Endothelial cell of umbilical vein (primary cell): ENCODE data around the gene CDK5. TPM values are rescaled to one million over a fixed set of nuclear protein-coding genes. Genes with fewer than 3 reads are reported as not detected.

ENCODE experiments used
- BruUV-seq: library from RNA; stranded (reverse); fragments of 400-500 nt; replicated peaks from 2 replicates; lab custom pipeline; 2021; lab: Mats Ljungman, UMichigan
- CTCF ChIA-PET: fragments of 300-600, 350-600 bp; sonication (Branson Sonifier 250); formaldehyde crosslinking; loops from one replicate; lab custom pipeline; 2021; ENCODE audit warnings: antibody characterized with exemption, inconsistent platforms; lab: Charles Lee
- POLR2A ChIA-PET: fragments of 300-600, 350-600 bp; sonication (Branson Sonifier 250); formaldehyde crosslinking; loops from one replicate; lab custom pipeline; 2021; ENCODE audit warnings: antibody characterized with exemption, inconsistent platforms; lab: Charles Lee
- DNase-seq: peaks from one replicate; pipeline ENCODE4 v3.0.0-alpha.2; 2011; ENCODE audit warnings: low read depth, low spot score
- FAIRE-seq: peaks from 2 replicates; lab custom pipeline; 2011; peaks lifted over from hg19 to GRCh38; lab: Jason Lieb, UNC
- H2AFZ ChIP-seq: 2 replicates; pipeline ENCODE4 v1.6.0; 2012; ENCODE audit warnings: low read depth, low read length, control low read depth, inconsistent platforms
- H3K27ac ChIP-seq: 2 replicates; pipeline ENCODE4 v1.5.1; 2011; ENCODE audit warnings: low read depth, mild to moderate bottlenecking, control low read depth, low read length, moderate library complexity; ENCODE audit not compliant: insufficient read depth
- H3K27me3 ChIP-seq, 2 experiments: 2 replicates each; pipeline versions ENCODE4 v1.6.0 to v1.6.1; 2011; ENCODE audit warnings: low read length in 2 of 2, mixed read lengths in 1 of 2; ENCODE audit not compliant: control insufficient read depth in 2 of 2, insufficient read depth in 2 of 2
- H3K36me3 ChIP-seq, 2 experiments: 2 replicates in 1 of 2; 3 replicates in 1 of 2; pipeline ENCODE4 v1.5.1; 2011; ENCODE audit warnings: low read length in 2 of 2, mild to moderate bottlenecking in 1 of 2, moderate library complexity in 1 of 2; ENCODE audit not compliant: control insufficient read depth in 2 of 2, insufficient read depth in 2 of 2; ENCODE audit errors: extremely low read depth in 1 of 2
- H3K4me1 ChIP-seq: 3 replicates; pipeline ENCODE4 v1.5.1; 2011; ENCODE audit warnings: mild to moderate bottlenecking, low read length; ENCODE audit not compliant: control insufficient read depth, insufficient read depth; ENCODE audit errors: extremely low read depth
- H3K4me2 ChIP-seq: 2 replicates; pipeline ENCODE4 v1.6.1; 2011; ENCODE audit warnings: low read length, control low read depth, mixed read lengths; ENCODE audit not compliant: insufficient read depth
- H3K4me3 ChIP-seq, 3 experiments: fragments of 200-600 bp in 1 of 3; sonication (generic), shearing (Covaris generic) in 1 of 3; replicated peaks in 1 of 3; 2 replicates each; pipeline ENCODE4 v1.5.1; 2011 to 2016; ENCODE audit warnings: control low read depth in 3 of 3, low read length in 3 of 3, mild to moderate bottlenecking in 2 of 3, inconsistent platforms in 1 of 3, low read depth in 1 of 3, moderate library complexity in 1 of 3; ENCODE audit not compliant: insufficient read depth in 1 of 3
- H3K79me2 ChIP-seq: 2 replicates; pipeline ENCODE4 v1.6.0; 2012; ENCODE audit warnings: low read length, inconsistent platforms; ENCODE audit not compliant: control insufficient read depth, insufficient read depth
- H3K9ac ChIP-seq: replicated peaks from 2 replicates; pipeline ENCODE3; 2011; ENCODE audit warnings: low read length, control low read depth; ENCODE audit not compliant: insufficient read depth; ENCODE audit errors: extremely low read depth
- H3K9me1 ChIP-seq: replicated peaks from 3 replicates; pipeline ENCODE4 v1.6.0; 2011; ENCODE audit warnings: mild to moderate bottlenecking, low read length; ENCODE audit not compliant: control insufficient read depth, insufficient read depth; ENCODE audit errors: extremely low read depth
- H3K9me3 ChIP-seq: replicated peaks from 2 replicates; pipeline ENCODE4 v1.5.1; 2012; ENCODE audit warnings: low read length, inconsistent platforms; ENCODE audit not compliant: control insufficient read depth, insufficient read depth
- H4K20me1 ChIP-seq: replicated peaks from 2 replicates; pipeline ENCODE3; 2011; ENCODE audit warnings: mild to moderate bottlenecking, low read length; ENCODE audit not compliant: control insufficient read depth, insufficient read depth; ENCODE audit errors: extremely low read depth
- CTCF ChIP-seq, 2 donors: IDR thresholded peaks; 1 replicate in 1 of 2; 2 replicates in 1 of 2; pipeline ENCODE4 v1.5.1; 2011; ENCODE audit warnings: low read length in 2 of 2, mild to moderate bottlenecking in 2 of 2, moderate library complexity in 2 of 2, control low read depth in 1 of 2, inconsistent platforms in 1 of 2, low read depth in 1 of 2; ENCODE audit not compliant: insufficient read depth in 1 of 2; ENCODE audit errors: extremely low read depth in 1 of 2
- EZH2 ChIP-seq: IDR thresholded peaks from 2 replicates; pipeline ENCODE4 v1.6.1; 2012; ENCODE audit warnings: borderline replicate concordance, low read depth, mild to moderate bottlenecking, moderate library complexity, low read length, inconsistent platforms; ENCODE audit not compliant: severe bottlenecking
- FOS ChIP-seq: IDR thresholded peaks from 2 replicates; pipeline ENCODE4 v1.6.1; 2011; ENCODE audit warnings: mild to moderate bottlenecking, low read length, moderate library complexity, borderline replicate concordance; ENCODE audit not compliant: insufficient read depth
- GATA2 ChIP-seq: IDR thresholded peaks from 2 replicates; pipeline ENCODE4 v1.7.0; 2011; ENCODE audit warnings: low read depth, mild to moderate bottlenecking, moderate library complexity, mixed read lengths, low read length; ENCODE audit not compliant: insufficient read length, insufficient read depth
- JUN ChIP-seq: IDR thresholded peaks from 2 replicates; pipeline ENCODE4 v1.6.1; 2011; ENCODE audit warnings: borderline replicate concordance, low read depth; ENCODE audit not compliant: insufficient read length, insufficient read depth
- MAX ChIP-seq: IDR thresholded peaks from 2 replicates; pipeline ENCODE4 v1.6.1; 2011; ENCODE audit not compliant: insufficient read depth, insufficient read length
- MYC ChIP-seq: IDR thresholded peaks from one replicate; pipeline ENCODE4 v1.6.1; 2011; ENCODE audit warnings: mild to moderate bottlenecking, low read depth, low read length
- POLR2A ChIP-seq: IDR thresholded peaks from 2 replicates; pipeline ENCODE4 v1.6.1; 2012; ENCODE audit warnings: low read depth, mild to moderate bottlenecking, control low read depth, low read length
- POLR2AphosphoS5 ChIP-seq: IDR thresholded peaks from 2 replicates; pipeline ENCODE4 v1.6.1; 2012; ENCODE audit warnings: low read depth, mild to moderate bottlenecking, control low read depth, low read length, moderate library complexity; ENCODE audit not compliant: insufficient read depth
- dilution Hi-C: fragments of 300-500 bp; cut with MboI; formaldehyde crosslinking; loops from one replicate; pipeline ENCODE4 v1.15.0; 2019; ENCODE audit warnings: low sequenced_read_pairs; ENCODE audit not compliant: extremely low pct_ligation_motif_present
- intact Hi-C: fragments of 100-400 bp; cut with micrococcal nuclease; formaldehyde crosslinking; loops from one replicate; pipeline ENCODE4 v1.10.0; 2022
- polyA plus RNA-seq, 4 experiments: library from polyadenylated mRNA; depleted of rRNA in 3 of 4; stranded (reverse) in 3 of 4; unstranded in 1 of 4; fragments of >200 nt; gene quantifications; 2 replicates each; pipeline versions ENCODE4 v1.2.1 to v1.2.3, GENCODE V29; 2011 to 2012; ENCODE audit warnings: missing spikeins in 1 of 4
- total RNA-seq: library from RNA; stranded (reverse); gene quantifications from 2 replicates; pipeline ENCODE4 v1.2.3, GENCODE V29; 2021

CDK5 gene
- total and polyA plus RNA-seq, 2 donors (not counting 3 experiments of a cell fraction or from before 2014, with no cell fraction given): 16.5 to 38.3 TPM

DNA sequence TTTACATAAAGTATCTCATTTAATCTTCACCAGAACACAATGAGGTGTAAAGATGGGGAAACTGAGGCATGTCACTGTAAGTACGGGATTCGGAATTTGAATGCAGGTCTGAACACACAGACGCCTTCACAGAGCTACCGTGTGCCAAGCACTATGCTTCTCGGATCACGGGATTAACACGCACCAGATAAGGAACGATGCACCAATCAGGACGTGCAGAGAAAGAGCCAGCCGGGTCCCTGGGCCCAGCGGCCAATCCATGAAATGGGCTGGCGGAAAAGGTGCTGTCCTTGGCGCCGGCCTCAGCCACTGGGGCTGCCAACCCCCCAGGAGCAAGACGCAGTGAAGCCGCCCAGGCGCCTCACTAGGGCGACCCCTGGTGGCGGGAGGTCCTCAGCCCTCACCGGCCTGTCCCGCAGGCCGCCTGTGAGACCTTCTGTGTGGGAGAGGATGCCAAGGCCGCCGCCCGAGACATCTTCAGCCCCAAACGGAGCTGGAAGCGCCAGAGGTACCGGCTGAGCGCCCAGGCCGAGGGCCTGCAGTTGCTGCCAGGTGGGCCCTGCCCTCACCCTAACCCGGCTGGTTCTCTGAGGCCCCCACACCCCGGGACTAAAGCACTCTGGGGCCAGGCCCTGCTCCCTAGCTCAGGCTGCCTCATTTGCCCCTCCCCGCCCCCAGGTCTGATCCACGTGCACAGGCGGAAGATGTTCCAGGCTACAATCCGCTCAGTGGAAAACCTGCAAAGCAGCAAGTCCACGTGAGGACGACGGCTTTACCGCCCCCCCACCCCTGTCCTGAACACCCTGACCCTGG is 49.0 kb downstream of the CDK5 start:
- ChIA-PET CTCF (interaction anchor here (0.7 to 9.4 kb wide), 18 partner anchors 11 to 224 kb away, joined by 3 to 107 read pairs (median 4); partner anchors contain the start of genes ABCB8, ATG9B and CHPF2), POLR2A (interaction anchor here (0.8 to 1.2 kb wide), 2 partner anchors 14 to 16 kb away, joined by 3 to 8 read pairs; no protein-coding TSS in a partner anchor)
- dilution Hi-C loops (no loop called here), intact Hi-C loops (loop anchor here (1.0 kb wide), 5 partner anchors 14 to 103 kb away; partner anchors contain the start of gene ABCB8)
- H3K9ac ChIP-seq: no peak overlapping the region
- BruUV-seq: no TSS peak
- no peak overlapping the region for H2AFZ ChIP-seq
- peak; percentile 66 for FAIRE-seq
- H3K4me3 ChIP-seq: no peak overlapping the region
- no peaks in the 10 kb centered on the region for H3K27me3 ChIP-seq
- H3K36me3 ChIP-seq: peaks cover 0 to 24% of the 10 kb centered on the region in 2 experiments
- H3K27ac ChIP-seq: peak overlapping the region; percentile 23
- no peaks in the 10 kb centered on the region for H3K79me2 ChIP-seq
- TF ChIP-seq EZH2 (no peak), MYC (no peak), JUN (no peak), GATA2 (no peak), POLR2A (peak; percentile 49), MAX (no peak), CTCF (IDR thresholded peaks at IDR 0.05; ENCODE audit: extremely low read depth in 1 of 2, insufficient read depth in 1 of 2, low read depth in 1 of 2, low read length in 2 of 2) (peak; percentile 96 to 98), POLR2AphosphoS5 (peak; percentile 35), FOS (no peak)
- no peaks in the 10 kb centered on the region for H3K9me1 ChIP-seq
- peak overlapping the region; percentile 4 for H3K4me2 ChIP-seq
- no peaks in the 10 kb centered on the region for H4K20me1 ChIP-seq
- DNase-seq: peak; percentile 62
- no peaks in the 10 kb centered on the region for H3K9me3 ChIP-seq
- peaks cover 44% of the 10 kb centered on the region for H3K4me1 ChIP-seq
